Mesendoderm (in vitro differentiated cells): ENCODE measurements around the gene SLC16A3.

ENCODE experiments used
- DNase-seq: peaks from one replicate; pipeline ENCODE4 v3.0.0; 2013
- H2AK5ac ChIP-seq: 2 replicates; pipeline ENCODE4 v1.6.1; 2013; ENCODE audit warnings: low read length, inconsistent platforms
- H2BK120ac ChIP-seq: 2 replicates; pipeline ENCODE4 v1.6.1; 2013; ENCODE audit warnings: low read depth, mild to moderate bottlenecking, low read length, moderate library complexity, mixed read lengths
- H2BK15ac ChIP-seq: replicated peaks from 2 replicates; pipeline ENCODE4 v1.6.1; 2013; ENCODE audit warnings: low read depth, mild to moderate bottlenecking, moderate library complexity
- H2BK5ac ChIP-seq: 2 replicates; pipeline ENCODE4 v1.6.1; 2013; ENCODE audit warnings: low read length, inconsistent platforms
- H3K18ac ChIP-seq: 2 replicates; pipeline ENCODE4 v1.6.1; 2013; ENCODE audit warnings: mild to moderate bottlenecking, low read length, mixed read lengths
- H3K23ac ChIP-seq: one replicate; pipeline ENCODE4 v1.6.1; 2013; ENCODE audit warnings: low read length
- H3K27ac ChIP-seq: 2 replicates; pipeline ENCODE4 v1.5.1; 2013; ENCODE audit warnings: low read depth, mild to moderate bottlenecking, inconsistent platforms, low read length, moderate library complexity
- H3K27me3 ChIP-seq: 2 replicates; pipeline ENCODE4 v1.6.1; 2013; ENCODE audit warnings: low read length, control low read depth, mild to moderate bottlenecking, inconsistent platforms; ENCODE audit not compliant: insufficient read depth, poor library complexity
- H3K36me3 ChIP-seq: 2 replicates; pipeline ENCODE4 v1.6.1; 2013; ENCODE audit warnings: low read length, inconsistent platforms; ENCODE audit not compliant: control insufficient read depth, insufficient read depth
- H3K4ac ChIP-seq: one replicate; pipeline ENCODE4 v1.6.1; 2013; ENCODE audit warnings: low read depth, mild to moderate bottlenecking, low read length, moderate library complexity
- H3K4me1 ChIP-seq: 2 replicates; pipeline ENCODE4 v1.6.1; 2013; ENCODE audit warnings: low read depth, low read length, inconsistent platforms; ENCODE audit not compliant: control insufficient read depth
- H3K4me2 ChIP-seq: 2 replicates; pipeline ENCODE4 v1.6.1; 2013; ENCODE audit warnings: low read length
- H3K4me3 ChIP-seq: 2 replicates; pipeline ENCODE4 v1.5.1; 2013; ENCODE audit warnings: mild to moderate bottlenecking, low read length
- H3K56ac ChIP-seq: one replicate; pipeline ENCODE4 v1.6.1; 2013; ENCODE audit warnings: low read length
- H3K79me1 ChIP-seq: 2 replicates; pipeline ENCODE4 v1.6.1; 2013; ENCODE audit warnings: low read length, inconsistent platforms
- H3K79me2 ChIP-seq: 2 replicates; pipeline ENCODE4 v1.6.1; 2013; ENCODE audit warnings: mild to moderate bottlenecking, low read length; ENCODE audit not compliant: control insufficient read depth, insufficient read depth
- H3K9ac ChIP-seq: 2 replicates; pipeline ENCODE4 v1.6.1; 2013; ENCODE audit warnings: low read length, inconsistent platforms
- H4K5ac ChIP-seq: one replicate; pipeline ENCODE4 v1.6.1; 2013; ENCODE audit warnings: low read length
- H4K8ac ChIP-seq: one replicate; pipeline ENCODE4 v1.6.1; 2013; ENCODE audit warnings: low read depth, mild to moderate bottlenecking, control low read depth, low read length, moderate library complexity
- WGBS: extraction: QIAGEN DNeasy Blood & Tissue Kit; methylation state at CpG from one replicate; pipeline ENCODE4 v1.1.7; 2013; ENCODE audit warnings: low lambda C conversion rate, missing lambda C conversion rate; ENCODE audit not compliant: insufficient coverage; ENCODE audit errors: extremely low coverage; 5-methylcytosine and 5-hydroxymethylcytosine counted together

Gene SLC16A3

DNA sequence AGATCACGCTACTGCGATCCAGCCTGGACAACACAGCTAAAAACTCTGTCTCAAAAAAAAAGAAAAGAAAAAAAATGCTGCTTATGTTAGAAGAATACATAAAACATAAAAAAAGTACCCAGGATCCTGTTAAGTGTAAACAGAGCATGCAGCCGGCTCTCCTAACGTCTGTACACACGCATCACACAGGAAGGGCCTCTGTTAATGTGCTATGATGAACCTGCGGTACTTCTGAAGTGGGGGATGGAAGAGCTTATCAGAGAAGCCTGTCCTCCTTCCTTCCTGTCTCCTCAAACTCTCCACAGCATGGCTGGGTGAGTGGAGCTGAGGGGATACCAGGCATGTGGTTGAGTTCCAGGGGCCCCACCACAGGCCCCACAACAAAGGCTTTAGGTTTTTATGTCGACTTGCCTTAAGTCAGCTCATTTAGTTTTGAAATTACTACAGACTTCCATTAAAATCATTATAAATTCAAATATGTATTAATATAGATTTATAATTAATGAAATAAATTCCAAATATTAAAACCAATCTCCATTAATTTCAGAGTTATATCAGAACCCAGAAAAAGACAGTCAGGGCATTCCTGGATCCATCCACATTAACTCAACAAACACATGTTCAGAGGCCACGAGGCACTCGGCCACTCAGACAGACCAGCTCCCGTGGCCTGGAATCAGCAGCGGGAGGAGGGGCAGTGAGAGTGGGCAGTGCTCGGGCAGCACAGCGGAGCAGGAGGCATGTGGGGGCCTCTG is 27.9 kb upstream of the SLC16A3 start:
- WGBS = no CpG with 5 or more reads among the region's 13 CpGs
- no peak overlapping the region for H3K4ac ChIP-seq
- H3K4me1 ChIP-seq = no peaks in the 10 kb centered on the region
- H4K5ac ChIP-seq = no peak overlapping the region
- H3K23ac ChIP-seq = no peak overlapping the region
- no peak overlapping the region for H3K4me2 ChIP-seq
- H2BK120ac ChIP-seq = no peak overlapping the region
- H3K9ac ChIP-seq = no peak overlapping the region
- H3K79me2 ChIP-seq = no peaks in the 10 kb centered on the region
- no peak overlapping the region for H3K27ac ChIP-seq
- no peak overlapping the region for H3K4me3 ChIP-seq
- H3K56ac ChIP-seq = no peak overlapping the region
- no peak overlapping the region for H2BK15ac ChIP-seq
- H3K18ac ChIP-seq = no peak overlapping the region
- no peak overlapping the region for H4K8ac ChIP-seq
- no peak for DNase-seq
- H3K27me3 ChIP-seq = no peaks in the 10 kb centered on the region
- H3K36me3 ChIP-seq = no peaks in the 10 kb centered on the region
- H3K79me1 ChIP-seq = no peaks in the 10 kb centered on the region
- H2BK5ac ChIP-seq = no peak overlapping the region
- no peak overlapping the region for H2AK5ac ChIP-seq

DNA sequence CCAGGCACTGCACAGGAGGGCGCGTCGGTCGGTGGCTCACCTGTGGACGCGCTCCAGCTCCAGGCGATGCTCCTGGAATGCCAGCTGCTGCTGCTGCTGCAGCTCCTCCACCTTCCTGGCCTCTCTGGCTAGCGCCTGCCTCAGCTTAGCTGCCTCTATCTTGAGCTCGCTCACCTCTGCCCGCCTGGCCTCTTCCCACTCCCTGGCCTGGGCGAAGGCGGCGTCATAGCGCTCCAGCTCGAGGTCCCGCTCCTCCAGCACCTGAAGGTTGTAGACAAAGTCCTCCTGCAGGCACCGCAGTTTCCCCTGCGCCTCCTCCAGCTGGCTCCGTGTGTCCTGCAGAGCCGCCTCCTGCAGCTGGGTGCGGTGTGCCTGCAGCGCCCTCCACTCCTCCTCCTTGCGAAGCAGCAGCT is 27.3 kb upstream of the SLC16A3 start:
- WGBS = no CpG with 5 or more reads among the region's 23 CpGs
- H2BK5ac ChIP-seq = no peak overlapping the region
- H4K5ac ChIP-seq = no peak overlapping the region
- H3K9ac ChIP-seq = no peak overlapping the region
- no peak overlapping the region for H4K8ac ChIP-seq
- H3K18ac ChIP-seq = no peak overlapping the region
- no peak overlapping the region for H3K23ac ChIP-seq
- no peaks in the 10 kb centered on the region for H3K79me1 ChIP-seq
- no peak overlapping the region for H3K56ac ChIP-seq
- no peak overlapping the region for H2BK15ac ChIP-seq
- H3K4me2 ChIP-seq = no peak overlapping the region
- H2AK5ac ChIP-seq = no peak overlapping the region
- H3K36me3 ChIP-seq = no peaks in the 10 kb centered on the region
- H3K79me2 ChIP-seq = no peaks in the 10 kb centered on the region
- no peaks in the 10 kb centered on the region for H3K27me3 ChIP-seq
- DNase-seq = no peak
- no peak overlapping the region for H3K4ac ChIP-seq
- H3K4me1 ChIP-seq = peaks cover 4% of the 10 kb centered on the region
- no peak overlapping the region for H3K4me3 ChIP-seq
- no peak overlapping the region for H2BK120ac ChIP-seq
- H3K27ac ChIP-seq = no peak overlapping the region

DNA sequence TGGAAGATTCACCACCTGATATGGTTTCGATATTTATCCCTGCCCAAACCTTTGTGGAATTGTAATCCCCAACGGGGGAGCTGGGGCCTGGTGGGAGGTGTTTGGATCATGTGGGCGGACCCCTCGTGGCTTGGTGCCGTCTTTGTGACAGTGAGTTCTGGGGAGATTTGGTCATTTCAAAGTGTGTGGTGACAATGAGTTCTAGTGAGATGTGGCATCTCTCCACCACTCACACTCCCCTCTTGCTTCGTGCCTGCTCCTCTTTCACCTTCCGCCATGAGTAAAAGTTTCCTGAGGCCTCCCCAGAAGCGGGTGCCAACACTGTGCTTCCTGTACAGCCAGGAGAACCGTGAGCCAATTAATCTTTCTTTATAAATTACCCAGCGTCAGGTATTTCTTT is 25.9 kb upstream of the SLC16A3 start:
- Histone ChIP-seq H3K4me3 (no peak overlapping the region), H3K79me1 (no peaks in the 10 kb centered on the region), H3K4ac (no peak overlapping the region), H2AK5ac (no peak overlapping the region), H4K5ac (no peak overlapping the region), H3K9ac (no peak overlapping the region), H3K36me3 (no peaks in the 10 kb centered on the region), H3K27me3 (no peaks in the 10 kb centered on the region), H3K4me1 (peaks cover 4% of the 10 kb centered on the region), H3K18ac (no peak overlapping the region), H4K8ac (no peak overlapping the region), H3K4me2 (no peak overlapping the region), H2BK15ac (no peak overlapping the region), H3K56ac (no peak overlapping the region), H3K23ac (no peak overlapping the region), H3K27ac (no peak overlapping the region), H3K79me2 (no peaks in the 10 kb centered on the region), H2BK120ac (no peak overlapping the region), H2BK5ac (no peak overlapping the region)
- WGBS = no CpG with 5 or more reads among the region's 10 CpGs
- no peak for DNase-seq

DNA sequence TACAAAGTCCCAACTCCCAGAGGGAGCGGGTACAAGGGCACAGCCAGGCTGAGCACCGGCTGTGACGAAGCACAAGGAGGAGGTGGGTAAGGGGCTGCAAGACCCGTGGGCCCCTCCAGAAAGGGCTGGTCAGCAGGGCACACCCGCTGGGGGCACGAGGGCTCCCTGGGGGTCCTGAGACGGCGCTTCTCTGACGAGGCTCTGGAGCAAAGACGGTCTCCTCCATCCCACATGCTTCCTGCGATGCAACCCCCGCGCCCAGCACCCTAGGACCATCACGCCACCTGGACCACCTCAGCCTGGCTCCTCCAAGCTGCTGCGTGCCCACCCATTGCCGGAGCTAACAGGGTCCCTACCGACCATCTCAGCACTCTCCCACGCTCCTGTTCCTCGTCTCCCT is 24.9 kb upstream of the SLC16A3 start:
- Histone ChIP-seq H3K36me3 (no peaks in the 10 kb centered on the region), H3K4me1 (peaks cover 4% of the 10 kb centered on the region), H3K79me2 (no peaks in the 10 kb centered on the region), H2BK15ac (no peak overlapping the region), H3K4me3 (no peak overlapping the region), H3K27me3 (no peaks in the 10 kb centered on the region), H3K79me1 (no peaks in the 10 kb centered on the region), H3K18ac (no peak overlapping the region), H2BK5ac (no peak overlapping the region), H2BK120ac (no peak overlapping the region), H4K5ac (no peak overlapping the region), H3K4ac (no peak overlapping the region), H3K4me2 (no peak overlapping the region), H3K27ac (no peak overlapping the region), H3K9ac (no peak overlapping the region), H3K56ac (no peak overlapping the region), H3K23ac (no peak overlapping the region), H4K8ac (no peak overlapping the region), H2AK5ac (no peak overlapping the region)
- no CpG with 5 or more reads among the region's 19 CpGs for WGBS
- no peak for DNase-seq

DNA sequence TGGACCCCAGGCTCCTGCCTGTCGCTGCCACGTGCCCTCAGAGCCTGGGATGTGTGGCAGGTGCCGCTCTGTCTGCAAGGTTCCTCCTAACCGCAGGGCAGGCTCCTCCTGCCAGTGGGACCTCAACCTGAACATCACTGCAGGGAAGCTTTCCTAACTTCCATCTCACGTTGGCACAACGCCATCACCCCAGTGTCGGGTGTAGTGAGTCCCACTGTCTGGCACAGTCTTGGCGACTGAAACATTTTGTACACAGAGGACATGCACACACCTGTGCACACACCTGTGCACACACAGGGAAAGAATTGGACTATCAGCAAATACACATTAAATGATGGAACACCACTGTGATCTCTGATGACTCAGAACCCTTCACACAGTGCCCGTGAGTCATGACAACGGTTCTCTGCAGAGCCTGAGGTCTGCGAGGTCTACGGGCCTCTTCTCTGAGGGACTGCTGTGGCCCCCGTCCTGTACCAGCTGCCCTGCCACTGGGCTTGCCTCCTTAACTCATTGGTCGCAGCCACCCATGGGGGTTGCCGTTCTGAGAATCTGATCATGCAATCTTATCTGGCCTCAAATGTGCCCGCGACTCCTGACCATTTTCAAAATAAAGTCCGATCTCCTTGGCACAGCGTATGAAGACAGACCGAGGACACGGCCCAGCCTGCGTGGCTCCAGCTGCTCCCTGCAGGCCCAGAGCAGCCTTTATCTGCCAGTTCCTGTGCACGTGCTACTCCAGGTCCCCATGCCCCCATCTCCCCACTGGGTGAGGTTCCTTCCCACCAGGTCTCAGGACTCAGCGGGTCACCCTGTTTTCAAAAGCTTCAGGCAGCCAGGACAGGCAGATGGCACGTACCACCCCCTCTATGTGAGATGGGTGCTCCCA is 23.8 kb upstream of the SLC16A3 start:
- peaks cover 4% of the 10 kb centered on the region for H3K4me1 ChIP-seq
- no peaks in the 10 kb centered on the region for H3K79me1 ChIP-seq
- no peak overlapping the region for H3K4ac ChIP-seq
- H4K8ac ChIP-seq = no peak overlapping the region
- no peak for DNase-seq
- no peak overlapping the region for H3K9ac ChIP-seq
- no peak overlapping the region for H2BK120ac ChIP-seq
- no peak overlapping the region for H3K56ac ChIP-seq
- no peak overlapping the region for H3K23ac ChIP-seq
- H2BK5ac ChIP-seq = no peak overlapping the region
- no peak overlapping the region for H2AK5ac ChIP-seq
- H2BK15ac ChIP-seq = no peak overlapping the region
- H3K79me2 ChIP-seq = no peaks in the 10 kb centered on the region
- no peak overlapping the region for H3K4me2 ChIP-seq
- H3K27me3 ChIP-seq = no peaks in the 10 kb centered on the region
- H3K18ac ChIP-seq = no peak overlapping the region
- H3K4me3 ChIP-seq = no peak overlapping the region
- H3K27ac ChIP-seq = no peak overlapping the region
- WGBS = no CpG with 5 or more reads among the region's 25 CpGs
- H3K36me3 ChIP-seq = no peaks in the 10 kb centered on the region
- no peak overlapping the region for H4K5ac ChIP-seq
